ENCODE results near the gene ARTN. TPM values are rescaled to one million over a fixed set of nuclear protein-coding genes. Genes with fewer than 3 reads are reported as not detected.

Gene ARTN
- total RNA-seq, 2 donors from 2014 or later: 1.3 to 12.5 TPM

GRCh38 chr1:43970502-43970901, 36.9 kb downstream of the ARTN start:
- Histone ChIP-seq H3K9me3 (no peaks in the 10 kb centered on the region), H3K27ac (no peak overlapping the region), H3K4me1 (peaks cover 28% of the 10 kb centered on the region), H3K4me3 (peak overlapping the region; percentile 21 to 94), H3K27me3 (no peaks in the 10 kb centered on the region), H3K36me3 (replicated peaks in 1 of 2; ENCODE audit: insufficient read depth in 1 of 2, low read depth in 2 of 2) (no peaks in the 10 kb centered on the region)
- intact Hi-C loops (cut with DNase I): no loop called here
- no peak for ATAC-seq
- DNase-seq: no peak
- TF ChIP-seq POLR2A (IDR thresholded peaks at IDR 0.05): no peak
- TF ChIP-seq, protein P1, sequence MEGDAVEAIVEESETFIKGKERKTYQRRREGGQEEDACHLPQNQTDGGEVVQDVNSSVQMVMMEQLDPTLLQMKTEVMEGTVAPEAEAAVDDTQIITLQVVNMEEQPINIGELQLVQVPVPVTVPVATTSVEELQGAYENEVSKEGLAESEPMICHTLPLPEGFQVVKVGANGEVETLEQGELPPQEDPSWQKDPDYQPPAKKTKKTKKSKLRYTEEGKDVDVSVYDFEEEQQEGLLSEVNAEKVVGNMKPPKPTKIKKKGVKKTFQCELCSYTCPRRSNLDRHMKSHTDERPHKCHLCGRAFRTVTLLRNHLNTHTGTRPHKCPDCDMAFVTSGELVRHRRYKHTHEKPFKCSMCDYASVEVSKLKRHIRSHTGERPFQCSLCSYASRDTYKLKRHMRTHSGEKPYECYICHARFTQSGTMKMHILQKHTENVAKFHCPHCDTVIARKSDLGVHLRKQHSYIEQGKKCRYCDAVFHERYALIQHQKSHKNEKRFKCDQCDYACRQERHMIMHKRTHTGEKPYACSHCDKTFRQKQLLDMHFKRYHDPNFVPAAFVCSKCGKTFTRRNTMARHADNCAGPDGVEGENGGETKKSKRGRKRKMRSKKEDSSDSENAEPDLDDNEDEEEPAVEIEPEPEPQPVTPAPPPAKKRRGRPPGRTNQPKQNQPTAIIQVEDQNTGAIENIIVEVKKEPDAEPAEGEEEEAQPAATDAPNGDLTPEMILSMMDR (IDR thresholded peaks at IDR 0.05): no peak
- 29 to 47% methylated on average over 5 of the region's 5 CpGs for WGBS, 2 donors

- no peaks in the 10 kb centered on the region for H3K36me3 ChIP-seq (replicated peaks in 1 of 2; ENCODE audit: insufficient read depth in 1 of 2, low read depth in 2 of 2)
- H3K4me3 ChIP-seq: no peak overlapping the region
- WGBS, 2 donors: 57 to 63% methylated on average over 8 to 9 of the region's 9 CpGs
- no peaks in the 10 kb centered on the region for H3K27me3 ChIP-seq
- intact Hi-C loops (cut with DNase I): no loop called here
- TF ChIP-seq, protein P1 (IDR thresholded peaks at IDR 0.05): no peak
- no peak for TF ChIP-seq POLR2A (IDR thresholded peaks at IDR 0.05)
- H3K4me1 ChIP-seq: peaks cover 32% of the 10 kb centered on the region
- DNase-seq (no peak), ATAC-seq (no peak)
- H3K27ac ChIP-seq: no peak overlapping the region
- no peaks in the 10 kb centered on the region for H3K9me3 ChIP-seq
Measured at GRCh38 chr1:43970911-43971310, 37.3 kb downstream of the ARTN start.

GRCh38 chr1:43971336-43971980, 37.9 kb downstream of the ARTN start:
- H3K9me3 ChIP-seq: no peaks in the 10 kb centered on the region
- no peaks in the 10 kb centered on the region for H3K36me3 ChIP-seq (replicated peaks in 1 of 2; ENCODE audit: insufficient read depth in 1 of 2, low read depth in 2 of 2)
- peaks cover 37% of the 10 kb centered on the region for H3K4me1 ChIP-seq
- DNase-seq: no peak
- no peak overlapping the region for H3K27ac ChIP-seq
- TF ChIP-seq, protein P1 (IDR thresholded peaks at IDR 0.05): no peak
- TF ChIP-seq POLR2A (IDR thresholded peaks at IDR 0.05): no peak
- no peaks in the 10 kb centered on the region for H3K27me3 ChIP-seq
- 92 to 93% methylated on average over 11 to 17 of the region's 17 CpGs for WGBS, 2 donors
- ATAC-seq: no peak
- intact Hi-C loops (cut with DNase I): no loop called here
- H3K4me3 ChIP-seq: no peak overlapping the region

GRCh38 chr1:43973981-43974442, 40.4 kb downstream of the ARTN start:
- TF ChIP-seq POLR2A (IDR thresholded peaks at IDR 0.05): no peak
- TF ChIP-seq, protein P1 (IDR thresholded peaks at IDR 0.05): no peak
- H3K27me3 ChIP-seq: no peaks in the 10 kb centered on the region
- ATAC-seq: no peak
- peaks cover 61% of the 10 kb centered on the region for H3K4me1 ChIP-seq
- H3K36me3 ChIP-seq (replicated peaks in 1 of 2; ENCODE audit: insufficient read depth in 1 of 2, low read depth in 2 of 2): peaks cover 0 to 4% of the 10 kb centered on the region in 2 donors
- peak overlapping the region; percentile 88 to 98 (median 94) for H3K27ac ChIP-seq
- intact Hi-C loops (cut with DNase I): no loop called here
- H3K9me3 ChIP-seq: no peaks in the 10 kb centered on the region
- no peak for DNase-seq
- WGBS, 2 donors: 22 to 23% methylated on average over 9 of the region's 9 CpGs
- H3K4me3 ChIP-seq: peak overlapping the region; percentile 22 to 90
